ENCODE measurements around the gene ACP6.
A peak's percentile ranks its signal among the peaks of the same experiment; 100 is the strongest.
"Not testable (repeated sequence)": the region's sequence is repeated elsewhere in the genome, so short reads cannot be mapped to it uniquely, and the experiment has no call there.

ACP6 gene

GRCh38 chr1:147670319-147671001 lies at the start of gene ACP6:
Gene ACP6, minus strand, starts transcription at chr1:147670524. Its CDS starts 476 bp downstream, at chr1:147670048.
- DNase-seq, result peak; percentile 64

- DNase-seq, result no peak
These were observed 49.4 kb upstream of the ACP6 start for GRCh38 chr1:147719711-147720225.

- no peak for DNase-seq
These were observed 48.8 kb upstream of the ACP6 start for GRCh38 chr1:147719029-147719698.

GRCh38 chr1:147717706-147718097 lies 47.4 kb upstream of the ACP6 start:
- DNase-seq, result no peak

GRCh38 chr1:147717051-147717705 lies 46.9 kb upstream of the ACP6 start:
- no peak for DNase-seq

- DNase-seq, result no peak
These were observed 42.3 kb upstream of the ACP6 start for GRCh38 chr1:147712605-147713004.

GRCh38 chr1:147700042-147701006 lies 30.0 kb upstream of the ACP6 start:
- no peak for DNase-seq

- DNase-seq, result no peak
These were observed 29.3 kb upstream of the ACP6 start for GRCh38 chr1:147699686-147700041.

GRCh38 chr1:147683163-147683763 lies 12.9 kb upstream of the ACP6 start:
- DNase-seq, result no peak

GRCh38 chr1:147680608-147681235 lies 10.4 kb upstream of the ACP6 start:
- DNase-seq, result not testable (repeated sequence)

- DNase-seq, result not testable (repeated sequence)
These were observed 7.4 kb upstream of the ACP6 start for GRCh38 chr1:147677681-147678080.

- no peak for DNase-seq
These were observed 6.2 kb upstream of the ACP6 start for GRCh38 chr1:147676311-147677085.

- no peak for DNase-seq
These were observed 3.5 kb upstream of the ACP6 start for GRCh38 chr1:147673816-147674215.

GRCh38 chr1:147673406-147673805 lies 3.1 kb upstream of the ACP6 start:
- no peak for DNase-seq

GRCh38 chr1:147669469-147670318 lies 630 bp downstream of the ACP6 start:
- DNase-seq, result no peak

GRCh38 chr1:147665521-147665920 lies 4.8 kb downstream of the ACP6 start:
- no peak for DNase-seq

GRCh38 chr1:147664206-147664605 lies 6.1 kb downstream of the ACP6 start:
- no peak for DNase-seq

- no peak for DNase-seq
These were observed 15.8 kb downstream of the ACP6 start for GRCh38 chr1:147654511-147654910.

- DNase-seq, result no peak
These were observed 18.0 kb downstream of the ACP6 start for GRCh38 chr1:147652306-147652705.

- no peak for DNase-seq
These were observed 18.9 kb downstream of the ACP6 start for GRCh38 chr1:147651466-147651865.

Data from NCI-H1436 treated with DMSO at 0.1 percent for 48 hours (cell line).